ENCODE data around the gene SERPINB11.
A peak's percentile ranks its signal among the peaks of the same experiment; 100 is the strongest.
"Not testable (repeated sequence)": the region's sequence is repeated elsewhere in the genome, so short reads cannot be mapped to it uniquely, and the experiment has no call there.

Gene SERPINB11, protein sequence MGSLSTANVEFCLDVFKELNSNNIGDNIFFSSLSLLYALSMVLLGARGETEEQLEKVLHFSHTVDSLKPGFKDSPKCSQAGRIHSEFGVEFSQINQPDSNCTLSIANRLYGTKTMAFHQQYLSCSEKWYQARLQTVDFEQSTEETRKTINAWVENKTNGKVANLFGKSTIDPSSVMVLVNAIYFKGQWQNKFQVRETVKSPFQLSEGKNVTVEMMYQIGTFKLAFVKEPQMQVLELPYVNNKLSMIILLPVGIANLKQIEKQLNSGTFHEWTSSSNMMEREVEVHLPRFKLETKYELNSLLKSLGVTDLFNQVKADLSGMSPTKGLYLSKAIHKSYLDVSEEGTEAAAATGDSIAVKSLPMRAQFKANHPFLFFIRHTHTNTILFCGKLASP

DNA sequence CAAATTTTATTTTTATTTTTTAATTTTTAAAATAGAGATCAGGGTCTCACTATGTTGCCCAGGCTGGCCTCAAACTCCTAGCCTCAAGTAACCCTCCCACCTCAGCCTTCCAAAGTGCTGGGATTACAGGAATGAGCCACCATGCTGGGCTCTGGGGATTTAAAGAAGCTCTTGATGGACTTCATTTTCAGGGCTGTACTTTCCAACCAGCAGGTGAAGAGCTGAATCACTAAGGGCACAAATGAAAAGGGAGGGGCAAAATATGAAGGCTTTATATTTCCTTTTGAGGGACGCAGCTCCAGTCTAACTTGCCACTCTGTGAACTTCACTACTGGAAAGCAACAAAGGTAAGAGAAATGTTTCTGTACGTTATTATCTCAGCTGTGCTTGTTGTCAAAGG is at the start of gene SERPINB11:
TSS of gene SERPINB11 (plus strand) at position 301 of the 400 bp plus-strand sequence. CDS start 7,234 bp downstream, outside the sequence.
- no peak within 1 kb of the TSS for H3K4me3 ChIP-seq (ENCODE audit: low read depth, low read length)
- no peak for DNase-seq (ENCODE audit: low read depth)

DNA sequence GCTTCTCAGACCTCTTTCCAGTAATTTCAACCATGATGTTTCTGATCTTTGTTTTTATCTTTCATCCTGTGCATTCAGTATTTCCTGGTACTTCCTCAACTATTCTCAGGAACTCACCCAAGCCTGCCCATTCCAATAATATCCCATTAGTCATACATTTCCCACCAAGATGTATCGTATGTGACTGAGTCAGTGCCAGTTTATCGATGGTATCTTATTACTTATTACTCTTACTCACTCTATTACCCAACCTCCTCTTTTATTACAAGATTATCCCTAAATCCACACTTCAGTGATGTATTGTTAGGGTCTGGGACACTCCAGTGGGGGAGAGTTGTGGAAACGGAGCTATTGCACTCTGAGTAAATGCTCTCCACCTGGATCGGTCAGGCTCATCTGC is 43.8 kb upstream of the SERPINB11 start:
- DNase-seq (ENCODE audit: low read depth), result peak; percentile 52
- not testable (repeated sequence) for H3K4me3 ChIP-seq (ENCODE audit: low read depth, low read length)

DNA sequence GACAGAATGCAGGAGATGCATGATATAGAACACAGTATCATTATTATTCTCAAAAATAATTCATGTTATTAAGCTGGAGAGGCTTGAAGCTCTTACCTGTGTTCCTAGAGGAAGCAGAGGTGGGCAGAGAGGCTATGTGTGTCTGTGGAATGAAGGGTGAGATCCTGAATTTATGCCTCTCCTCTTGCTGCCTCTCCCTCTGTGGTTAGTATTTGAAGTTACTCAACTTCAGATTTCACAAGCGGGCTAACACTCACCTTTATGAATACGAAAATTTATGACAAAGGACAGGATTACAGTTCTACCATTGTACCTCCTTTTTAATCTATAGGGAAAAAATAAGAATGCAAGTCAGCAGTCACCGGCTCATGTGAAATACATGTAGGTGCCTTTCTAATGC is 41.0 kb upstream of the SERPINB11 start, which contains the start of gene SERPINB3:
TSS of gene SERPINB3 (minus strand) at position 144 of the 400 bp plus-strand sequence. CDS start 677 bp downstream, outside the sequence.
- DNase-seq (ENCODE audit: low read depth); H3K4me3 ChIP-seq (ENCODE audit: low read depth, low read length): not testable (repeated sequence)

DNA sequence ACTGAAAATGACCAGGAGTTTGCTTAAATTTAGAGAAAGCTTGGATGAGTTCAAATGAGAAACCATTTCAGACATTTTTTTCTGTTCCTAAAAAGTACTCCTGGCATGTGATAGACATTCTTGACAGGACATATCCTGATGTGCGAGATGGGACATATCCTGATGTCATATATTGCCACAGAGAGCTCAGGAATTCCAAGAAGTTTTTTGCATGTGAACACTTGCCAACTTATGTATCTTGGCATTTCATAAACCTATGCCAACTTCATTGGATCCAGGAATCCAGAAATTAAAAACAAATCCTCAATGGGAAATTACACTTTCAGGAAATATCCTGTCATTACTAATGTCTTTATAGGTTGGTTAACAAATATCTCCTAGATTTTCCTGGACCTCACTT is 38.2 kb upstream of the SERPINB11 start:
- no peak for DNase-seq (ENCODE audit: low read depth)
- H3K4me3 ChIP-seq (ENCODE audit: low read depth, low read length), result no peak overlapping the region

DNA sequence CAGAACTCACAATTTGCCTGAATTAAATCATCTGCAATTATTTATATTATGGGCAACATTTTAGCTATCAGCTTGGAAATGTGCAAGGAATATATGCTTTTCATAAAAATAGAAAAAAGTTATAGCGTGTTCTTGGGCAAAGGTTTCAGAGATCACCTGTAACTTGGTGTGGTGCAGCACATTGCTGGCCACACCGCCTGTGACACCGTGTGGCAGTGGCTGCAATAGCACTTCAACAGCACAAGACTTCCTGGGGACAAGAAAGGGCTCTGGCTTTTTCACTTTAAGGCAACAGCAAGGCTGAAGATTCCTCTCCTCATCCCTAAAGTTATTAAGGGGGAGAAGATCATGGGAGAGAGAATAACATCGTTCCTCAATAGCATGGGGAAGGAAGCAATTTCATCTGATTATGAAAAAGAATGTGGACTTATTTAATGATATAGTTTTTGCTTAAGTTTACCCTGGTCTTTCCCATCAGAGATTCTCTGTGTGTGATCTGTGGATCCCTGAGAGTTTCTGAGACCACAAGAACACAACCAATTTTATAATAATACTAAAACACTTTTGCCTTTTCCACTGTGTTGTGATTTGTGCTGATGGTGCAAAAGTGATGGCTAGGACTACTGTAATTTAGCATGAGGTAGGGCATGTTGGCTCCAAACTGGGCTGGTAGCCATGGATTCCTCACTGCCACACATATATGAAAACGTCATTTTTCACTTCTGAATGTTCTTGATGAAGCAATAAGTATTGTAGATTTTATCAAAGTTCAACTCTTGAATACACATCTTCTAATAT is 26.0 kb upstream of the SERPINB11 start:
- no peak for DNase-seq (ENCODE audit: low read depth)
- no peak overlapping the region for H3K4me3 ChIP-seq (ENCODE audit: low read depth, low read length)

DNA sequence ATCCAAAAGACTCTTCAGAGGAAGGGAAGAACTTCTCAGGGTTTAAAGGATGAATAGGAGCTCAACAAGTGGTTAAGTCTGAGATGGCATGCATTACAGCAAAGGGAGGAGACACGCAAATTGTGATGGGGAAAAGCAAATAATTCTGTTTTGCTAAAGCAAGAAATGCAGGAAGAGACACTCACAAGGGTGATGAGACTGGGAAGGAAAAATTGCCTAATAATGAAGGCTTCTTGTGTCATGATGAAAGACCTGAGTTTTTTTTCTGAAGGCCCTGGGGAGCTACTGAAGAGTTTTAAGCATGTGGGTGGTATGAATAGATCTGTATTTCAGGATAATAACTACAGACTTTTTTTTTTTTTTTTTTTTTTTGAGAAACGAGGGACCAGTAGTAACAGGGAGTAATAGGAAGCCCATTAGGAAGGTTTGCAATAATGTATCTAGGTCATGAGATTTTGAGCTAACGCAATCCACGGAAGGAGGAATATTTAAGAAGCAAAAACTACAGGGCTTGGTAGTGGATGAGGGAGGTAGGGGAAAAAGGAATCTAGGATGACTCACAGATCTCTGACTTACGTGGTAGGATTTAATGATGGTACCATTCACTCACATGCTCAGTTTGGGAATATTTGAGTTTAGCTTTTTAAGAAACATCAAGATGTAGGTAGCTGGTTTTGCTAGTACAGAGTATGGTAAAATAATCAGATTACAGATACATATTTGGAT is 25.1 kb upstream of the SERPINB11 start:
- peak; percentile 79 for DNase-seq (ENCODE audit: low read depth)
- no peak overlapping the region for H3K4me3 ChIP-seq (ENCODE audit: low read depth, low read length)

DNA sequence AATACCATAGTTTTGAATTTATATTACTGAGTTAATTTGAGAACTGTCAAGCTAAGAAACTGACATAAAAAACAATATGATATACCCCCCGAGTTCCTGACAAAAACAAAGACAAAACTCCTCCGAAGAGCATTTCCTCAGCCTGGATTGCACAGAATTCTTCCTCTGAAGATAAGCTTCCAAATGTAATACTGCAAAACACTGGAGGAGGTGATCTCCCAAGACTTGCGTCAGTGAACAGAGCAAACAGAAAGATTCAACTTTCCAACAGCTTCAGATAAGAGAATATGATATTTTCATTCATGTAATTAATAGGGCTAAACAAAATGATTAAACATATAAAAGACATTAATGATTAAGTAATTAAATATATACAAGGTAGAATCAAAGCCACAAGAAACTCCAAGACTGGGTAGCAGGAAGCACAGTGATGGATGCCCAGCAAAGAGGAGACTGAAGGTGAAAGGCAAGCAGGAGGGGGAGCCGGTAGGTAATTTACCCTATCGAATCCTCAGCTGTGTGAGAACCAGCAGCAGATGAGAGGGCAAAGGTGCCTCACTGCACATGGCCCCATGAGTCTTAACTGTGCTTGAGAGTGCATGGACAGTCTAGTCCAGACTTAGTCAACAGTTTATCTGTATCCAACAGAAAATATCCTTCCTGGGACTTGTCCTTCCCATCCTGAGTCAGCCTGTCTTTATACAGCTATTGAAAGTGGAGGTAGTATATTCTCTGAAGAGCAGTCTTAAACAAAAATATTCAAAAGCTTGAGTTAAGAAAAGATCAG is 22.7 kb upstream of the SERPINB11 start:
- no peak overlapping the region for H3K4me3 ChIP-seq (ENCODE audit: low read depth, low read length)
- DNase-seq (ENCODE audit: low read depth), result no peak

DNA sequence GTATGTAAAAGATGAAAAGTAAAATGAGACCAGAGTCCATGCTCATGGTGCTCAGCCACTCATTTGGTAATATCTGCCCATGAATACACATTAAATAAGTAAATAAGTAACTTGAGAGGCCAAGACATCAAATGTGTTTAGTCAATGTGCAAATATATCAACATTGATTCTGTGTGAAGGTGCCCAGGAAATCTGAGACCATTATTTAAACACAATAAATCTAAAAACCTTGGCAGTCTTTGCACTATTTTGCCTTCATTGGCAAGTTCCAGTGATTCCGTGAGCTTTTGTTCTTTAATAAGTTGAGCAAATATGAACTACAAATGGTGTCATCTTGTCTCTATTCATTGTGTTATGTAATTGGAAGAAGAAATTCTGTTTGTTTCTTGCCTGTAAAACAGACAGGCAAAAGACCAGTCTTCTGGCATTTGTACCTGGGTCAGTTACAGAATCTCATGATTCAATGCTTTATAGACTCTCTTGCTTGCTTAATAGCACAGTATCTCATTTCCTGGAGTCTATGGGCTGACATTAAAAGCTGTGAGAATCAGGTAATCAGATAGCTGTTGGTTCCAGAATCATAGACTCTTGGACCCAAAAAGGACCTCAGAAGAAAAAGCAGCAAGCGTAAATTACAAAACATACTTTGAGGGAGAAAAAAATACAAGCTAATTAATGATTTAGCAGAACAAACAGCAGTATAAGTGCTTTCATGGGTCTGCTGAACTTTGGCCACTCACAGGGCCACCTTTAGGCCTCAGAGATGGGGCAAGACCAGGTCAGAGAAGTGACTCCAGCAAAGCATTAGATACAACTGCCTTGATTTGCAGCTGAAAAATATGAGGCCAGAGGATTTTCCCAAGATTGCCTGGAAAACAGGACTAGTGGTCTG is 21.1 kb upstream of the SERPINB11 start:
- no peak overlapping the region for H3K4me3 ChIP-seq (ENCODE audit: low read depth, low read length)
- DNase-seq (ENCODE audit: low read depth), result no peak

DNA sequence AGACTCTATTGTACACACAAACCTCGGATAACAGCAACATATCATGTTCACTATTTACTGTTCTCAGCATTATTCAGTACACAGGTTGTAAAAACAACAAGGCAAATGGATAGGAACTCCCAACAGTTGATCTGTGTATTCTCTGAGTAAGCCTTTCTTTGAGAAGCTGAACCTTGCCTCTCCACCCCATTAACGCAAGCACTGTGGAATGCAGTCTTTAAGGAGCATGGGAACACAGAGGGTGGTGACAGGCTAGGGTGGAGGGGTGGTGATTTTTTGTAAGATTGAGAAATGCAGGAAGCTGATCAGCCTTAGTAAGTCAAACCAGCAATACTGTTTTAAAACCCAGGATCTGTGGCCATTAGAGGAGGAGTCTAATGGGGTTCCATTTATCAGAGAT is 19.6 kb upstream of the SERPINB11 start:
- no peak overlapping the region for H3K4me3 ChIP-seq (ENCODE audit: low read depth, low read length)
- DNase-seq (ENCODE audit: low read depth), result peak; percentile 99

DNA sequence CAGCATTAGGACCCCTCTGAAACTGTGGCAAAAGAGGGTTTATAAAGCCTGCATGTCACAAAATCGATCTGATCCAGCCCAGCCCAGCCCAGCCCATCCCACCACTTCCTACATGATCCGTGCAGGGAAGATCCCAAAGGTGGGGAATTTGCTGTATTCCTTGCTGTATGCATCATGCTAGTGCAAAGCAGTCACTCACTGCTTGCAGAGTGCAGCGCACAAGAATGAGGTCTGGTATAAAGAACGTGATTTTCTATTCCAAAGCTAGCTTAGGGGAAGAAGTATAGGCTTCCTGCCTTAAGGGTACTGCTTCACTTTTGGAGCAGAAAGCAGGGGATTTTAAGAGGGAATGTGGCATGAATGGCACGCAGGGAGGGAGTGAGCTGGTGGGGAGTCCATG is 18.9 kb upstream of the SERPINB11 start:
- no peak for DNase-seq (ENCODE audit: low read depth)
- no peak overlapping the region for H3K4me3 ChIP-seq (ENCODE audit: low read depth, low read length)

DNA sequence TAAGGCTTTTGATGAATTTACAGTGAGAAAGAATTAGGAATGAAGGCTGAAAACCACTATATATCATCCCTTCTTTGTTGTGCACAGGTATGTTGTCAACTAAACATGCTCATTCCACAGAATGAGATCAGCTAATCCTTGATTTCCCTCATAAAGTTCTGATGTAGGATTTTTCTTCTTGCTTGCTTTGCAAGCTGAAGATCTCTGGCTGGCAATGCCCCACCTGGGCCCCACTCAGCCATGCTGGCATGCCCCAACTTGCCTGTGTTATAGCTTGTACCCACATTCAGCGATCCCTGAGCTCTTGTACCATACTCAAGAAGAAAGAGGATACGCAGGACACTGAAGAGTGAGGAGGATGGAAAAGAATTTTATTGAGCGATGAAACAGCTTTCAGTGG is 18.0 kb upstream of the SERPINB11 start:
- no peak overlapping the region for H3K4me3 ChIP-seq (ENCODE audit: low read depth, low read length)
- DNase-seq (ENCODE audit: low read depth), result no peak

DNA sequence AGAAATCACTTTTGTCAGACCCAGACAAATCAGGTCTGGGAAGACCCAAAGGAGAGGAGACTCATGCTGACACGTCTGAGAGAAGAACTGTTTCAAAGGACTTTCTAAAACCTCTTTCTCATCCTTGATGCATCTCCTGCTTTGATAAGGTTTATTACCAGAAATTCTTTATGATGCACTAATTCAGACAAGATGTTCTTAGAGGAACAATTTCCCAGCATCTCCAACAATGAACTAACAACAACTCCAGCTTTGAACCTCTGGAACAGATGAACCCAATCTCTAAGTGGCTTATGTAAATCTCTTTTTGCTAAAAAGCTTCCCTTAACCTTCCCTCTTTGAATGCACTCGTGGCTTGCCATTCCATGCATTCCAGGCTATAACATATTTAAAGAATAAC is 15.9 kb upstream of the SERPINB11 start:
- no peak overlapping the region for H3K4me3 ChIP-seq (ENCODE audit: low read depth, low read length)
- DNase-seq (ENCODE audit: low read depth), result no peak

DNA sequence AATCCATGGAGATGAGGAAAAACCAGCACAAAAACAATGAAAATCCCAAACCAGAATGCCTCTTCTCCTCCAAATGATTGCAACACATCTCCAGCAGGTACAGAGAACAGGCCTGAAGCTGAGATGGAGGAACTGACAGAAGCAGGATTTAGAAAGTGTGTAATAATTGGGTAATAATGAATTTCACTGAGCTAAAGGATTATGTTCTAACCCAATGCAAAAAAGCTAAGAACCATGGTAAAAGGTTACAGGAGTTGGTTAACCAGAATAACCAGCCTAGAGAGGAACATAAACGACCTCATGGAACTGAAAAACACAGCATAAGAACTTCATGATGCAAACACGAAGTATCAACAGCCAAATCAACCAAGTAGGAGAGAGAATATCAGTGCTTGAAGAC is 13.7 kb upstream of the SERPINB11 start:
- H3K4me3 ChIP-seq (ENCODE audit: low read depth, low read length), result no peak overlapping the region
- DNase-seq (ENCODE audit: low read depth), result no peak

DNA sequence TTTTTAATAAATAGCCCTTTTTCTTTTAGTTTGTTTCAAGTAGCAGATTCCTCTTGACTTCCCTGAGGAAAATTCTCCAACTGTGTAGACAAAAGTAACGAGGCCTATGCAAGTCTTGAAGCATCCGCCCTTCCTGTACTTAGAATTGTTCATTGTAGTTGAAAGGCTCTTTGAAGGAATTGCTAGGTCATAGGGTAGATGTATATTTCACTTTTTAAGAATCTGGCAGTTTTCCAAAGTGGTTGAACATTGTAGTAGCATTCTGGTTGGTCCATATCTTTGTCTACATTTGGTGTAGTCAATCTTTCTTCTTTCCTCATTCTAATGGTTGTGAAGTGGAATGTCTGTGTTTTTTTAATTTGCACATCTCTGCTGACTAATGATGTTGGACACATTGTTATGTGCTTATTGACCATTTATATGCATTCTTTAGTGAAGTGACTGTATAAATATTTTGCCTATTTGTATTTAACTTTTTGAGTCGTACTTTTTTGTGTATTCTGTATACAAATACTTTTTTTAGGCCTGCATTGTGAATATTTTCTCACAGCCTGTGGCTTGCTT is 5.6 kb upstream of the SERPINB11 start:
- no peak for DNase-seq (ENCODE audit: low read depth)

DNA sequence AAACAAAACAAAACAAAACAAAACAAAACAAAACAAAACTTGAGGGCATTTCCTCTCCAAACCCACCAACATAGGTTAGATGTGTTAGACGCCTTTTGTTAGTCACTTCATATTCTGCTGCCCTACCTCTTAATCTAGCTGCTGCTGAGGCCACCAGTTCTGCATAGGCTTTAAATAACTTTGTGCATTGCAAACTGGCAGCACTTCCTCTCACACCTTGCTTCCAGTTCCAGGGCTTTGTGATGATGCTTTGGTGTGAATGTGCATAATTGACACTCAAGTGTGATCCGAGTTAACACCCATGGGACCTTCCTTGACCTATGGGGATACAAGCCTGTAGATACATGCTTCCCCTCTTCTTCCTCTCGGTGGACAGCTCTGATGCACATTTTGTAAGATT is 2.3 kb upstream of the SERPINB11 start:
- no peak overlapping the region for H3K4me3 ChIP-seq (ENCODE audit: low read depth, low read length)
- no peak for DNase-seq (ENCODE audit: low read depth)

More for the DNA sequence above, 5.6 kb upstream of the SERPINB11 start:
- H3K4me3 ChIP-seq (ENCODE audit: low read depth, low read length), result no peak overlapping the region

DNA sequence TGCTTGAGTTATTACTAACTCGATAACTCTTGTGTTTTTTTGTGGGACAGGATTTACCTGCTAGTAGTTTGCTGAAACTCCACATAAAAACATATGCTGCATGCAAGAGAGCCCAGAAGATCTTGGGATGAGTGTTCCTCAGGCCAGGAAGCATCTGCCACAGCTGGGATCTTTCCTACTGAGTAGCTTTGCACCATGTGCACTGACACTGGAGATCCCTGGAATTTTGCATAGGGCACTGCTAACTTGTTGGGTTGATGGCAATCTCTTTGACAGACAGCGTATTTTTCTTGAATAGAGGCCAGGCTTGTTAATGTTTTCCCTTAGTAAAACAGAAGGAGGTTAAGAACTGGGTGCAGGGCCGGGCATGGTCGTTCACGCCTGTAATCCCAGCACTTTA is 808 bp upstream of the SERPINB11 start:
- H3K4me3 ChIP-seq (ENCODE audit: low read depth, low read length), result no peak overlapping the region
- no peak for DNase-seq (ENCODE audit: low read depth)

DNA sequence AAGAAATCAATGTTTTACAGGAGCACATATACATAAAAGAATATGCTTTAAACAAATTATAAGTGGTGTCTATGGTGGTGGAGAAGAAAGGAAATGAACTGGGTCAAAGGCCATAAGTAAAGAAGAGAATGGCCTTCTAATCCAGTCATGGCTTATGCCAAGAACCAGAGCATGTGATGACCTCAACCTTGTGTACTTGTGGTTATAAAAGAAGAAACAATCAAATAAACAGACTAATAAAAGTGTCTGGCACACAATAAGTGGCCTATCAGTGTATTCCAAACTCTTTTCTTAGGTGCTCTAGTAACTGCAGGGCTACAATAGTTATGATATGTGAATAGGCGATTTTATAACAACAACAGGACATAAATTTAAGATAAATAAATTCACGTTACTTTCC is 2.6 kb downstream of the SERPINB11 start:
- H3K4me3 ChIP-seq (ENCODE audit: low read depth, low read length), result no peak overlapping the region
- DNase-seq (ENCODE audit: low read depth), result no peak

DNA sequence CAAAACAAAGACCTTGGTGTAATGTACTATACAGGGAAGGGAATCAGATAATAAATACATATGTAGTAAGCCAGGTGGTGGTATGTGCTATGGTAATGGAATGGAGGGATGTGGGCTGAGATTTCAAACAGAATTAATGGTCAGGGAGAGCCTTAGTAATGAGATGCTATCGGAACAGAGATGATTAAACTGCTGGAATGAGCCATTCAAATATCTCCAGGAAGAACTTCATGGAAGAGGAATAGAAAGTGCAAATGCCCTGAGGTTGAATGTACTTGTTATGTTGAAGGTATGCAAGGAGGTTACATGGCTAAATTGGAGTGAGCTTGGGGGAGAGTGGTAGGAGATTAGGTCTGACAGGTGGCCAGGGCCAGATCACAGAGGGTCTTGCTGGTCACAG is 5.1 kb downstream of the SERPINB11 start:
- DNase-seq (ENCODE audit: low read depth), result no peak
- no peak overlapping the region for H3K4me3 ChIP-seq (ENCODE audit: low read depth, low read length)

Measured in skeletal muscle cell (primary cell).